Ramos (cell line): Measurements from ENCODE around the gene RRM2.

Experiments used
- in situ Hi-C: fragments of 300-500 bp; cut with MboI; formaldehyde crosslinking; loops from one replicate; pipeline ENCODE4 v1.14.3; 2022; ENCODE audit warnings: low sequenced_read_pairs; ENCODE audit not compliant: unreplicated experiment

The RRM2 gene

GRCh38 chr2:10122500-10123280, at the start of gene RRM2:
Gene RRM2 (plus strand): TSS chr2:10122739. CDS start chr2:10122799, 60 bp downstream.
- in situ Hi-C loops, result no loop called here

- in situ Hi-C loops, result loop anchor here (5.0 kb wide), 1 partner anchor 359 kb away; no protein-coding TSS in a partner anchor
Measured at GRCh38 chr2:10073706-10074105, 48.8 kb upstream of the RRM2 start.

DNA sequence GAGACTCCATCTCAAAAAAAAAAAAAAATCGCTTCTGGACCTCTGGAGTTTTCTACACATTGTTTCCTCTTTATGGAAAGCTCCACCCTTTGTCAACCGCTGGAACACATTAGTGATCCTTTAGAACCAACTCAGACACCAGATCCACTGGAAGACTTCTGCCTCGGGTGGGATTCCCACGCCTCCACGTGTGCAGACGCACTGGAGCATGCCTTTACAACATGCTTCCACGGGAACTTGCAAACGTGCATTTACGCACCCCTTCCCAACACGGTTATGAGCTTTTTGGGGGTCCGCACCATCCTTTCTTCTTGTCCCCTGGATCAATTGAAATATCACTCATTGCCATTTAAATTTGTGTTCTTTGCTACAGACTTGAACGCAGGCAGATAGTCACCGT, 47.4 kb upstream of the RRM2 start:
- in situ Hi-C loops, result no loop called here

DNA sequence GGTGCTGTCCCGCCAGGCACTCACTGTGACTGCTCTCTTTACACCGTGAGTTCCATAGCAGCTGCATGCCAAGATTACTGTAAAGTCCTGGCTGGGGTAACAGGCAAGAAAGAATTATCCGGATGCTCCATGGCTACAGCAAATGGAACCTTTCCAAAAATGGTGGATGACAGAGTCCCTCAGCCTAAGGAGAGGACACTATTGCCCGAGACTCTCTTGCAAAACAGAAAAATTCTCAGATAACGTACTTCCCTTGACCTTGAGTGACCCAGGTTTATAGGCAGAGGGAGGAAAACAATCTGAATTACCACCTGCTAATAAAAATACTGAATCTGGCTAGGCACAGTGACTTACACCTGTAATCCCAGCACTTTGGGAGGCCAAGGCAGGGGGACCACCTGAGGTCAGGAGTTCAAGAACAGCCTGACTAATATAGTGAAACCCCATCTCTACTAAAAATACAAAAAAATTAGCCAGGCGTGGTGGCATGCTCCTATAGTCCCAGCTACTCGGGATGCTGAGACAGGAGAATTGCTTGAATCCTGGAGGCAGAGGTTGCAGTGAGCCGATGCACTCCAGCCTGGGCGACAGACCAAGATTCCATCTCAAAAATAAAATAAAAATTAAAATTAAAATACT, 46.8 kb upstream of the RRM2 start:
- in situ Hi-C loops, result no loop called here

DNA sequence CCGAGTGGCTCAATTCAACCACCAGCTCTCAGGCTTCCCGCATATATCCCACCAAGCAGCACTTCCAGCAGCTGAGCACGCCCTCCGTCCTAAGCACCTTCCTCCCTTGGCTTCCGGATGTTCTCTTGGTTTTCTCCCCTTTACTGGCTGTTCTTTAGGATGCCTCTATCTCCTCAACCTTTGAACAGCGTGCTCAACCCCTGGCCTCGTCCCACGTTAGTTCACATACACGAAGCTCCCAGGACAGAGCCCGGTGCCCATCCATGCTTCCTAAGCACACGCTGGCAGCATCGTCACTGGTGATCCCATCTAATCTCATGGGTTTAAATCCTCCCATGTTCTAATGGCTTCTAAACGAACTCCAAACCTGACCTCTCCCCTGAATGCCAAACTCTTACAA, 46.0 kb upstream of the RRM2 start:
- in situ Hi-C loops, result no loop called here

- in situ Hi-C loops, result no loop called here
Measured at GRCh38 chr2:10076988-10077527, 45.5 kb upstream of the RRM2 start.

DNA sequence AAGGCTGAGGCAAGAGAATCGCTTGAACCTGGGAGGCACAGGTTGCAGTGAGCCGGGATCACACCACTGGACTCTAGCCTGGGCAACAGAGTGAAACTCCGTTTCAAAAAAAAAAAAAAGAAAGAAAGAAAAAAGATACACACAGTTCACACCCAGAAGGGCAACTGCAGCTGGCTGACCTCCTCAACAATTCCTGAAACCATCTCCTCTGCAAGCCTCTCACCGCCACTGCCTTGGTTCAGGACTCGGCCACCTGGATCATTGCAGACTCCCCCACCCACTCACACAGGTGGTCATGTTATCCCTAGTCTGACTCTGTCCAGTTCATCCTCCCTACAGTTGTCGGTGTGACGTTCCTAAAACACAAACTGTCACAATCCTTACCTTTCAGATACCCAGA, 44.5 kb upstream of the RRM2 start:
- in situ Hi-C loops, result no loop called here

DNA sequence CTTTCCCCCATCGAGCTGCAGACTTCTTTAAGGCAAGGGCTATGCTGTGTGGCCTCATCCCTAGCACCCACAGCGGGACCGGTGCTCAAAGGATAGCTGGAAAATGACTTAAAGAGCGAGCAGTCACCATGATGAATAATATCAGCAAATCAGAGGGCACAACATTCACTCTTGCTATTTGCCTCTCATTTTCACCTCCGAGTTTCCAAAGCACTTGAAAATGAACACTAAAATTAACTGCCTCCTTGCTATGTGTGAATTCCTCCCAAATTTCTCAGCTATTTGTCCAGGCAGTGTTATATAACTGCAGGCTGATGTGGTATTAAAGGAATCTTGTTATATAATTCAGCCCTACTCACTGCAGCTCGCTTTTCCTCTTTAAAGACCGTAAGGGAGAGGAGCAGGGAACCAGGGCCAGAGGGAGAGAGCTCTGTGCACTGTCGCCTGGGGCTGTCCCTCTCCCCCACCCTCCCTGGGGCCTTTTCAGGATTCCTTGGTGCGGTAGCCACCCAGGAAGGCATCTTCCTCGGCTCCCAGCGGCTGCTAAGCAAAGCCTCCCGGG, 43.8 kb upstream of the RRM2 start:
- in situ Hi-C loops, result no loop called here

DNA sequence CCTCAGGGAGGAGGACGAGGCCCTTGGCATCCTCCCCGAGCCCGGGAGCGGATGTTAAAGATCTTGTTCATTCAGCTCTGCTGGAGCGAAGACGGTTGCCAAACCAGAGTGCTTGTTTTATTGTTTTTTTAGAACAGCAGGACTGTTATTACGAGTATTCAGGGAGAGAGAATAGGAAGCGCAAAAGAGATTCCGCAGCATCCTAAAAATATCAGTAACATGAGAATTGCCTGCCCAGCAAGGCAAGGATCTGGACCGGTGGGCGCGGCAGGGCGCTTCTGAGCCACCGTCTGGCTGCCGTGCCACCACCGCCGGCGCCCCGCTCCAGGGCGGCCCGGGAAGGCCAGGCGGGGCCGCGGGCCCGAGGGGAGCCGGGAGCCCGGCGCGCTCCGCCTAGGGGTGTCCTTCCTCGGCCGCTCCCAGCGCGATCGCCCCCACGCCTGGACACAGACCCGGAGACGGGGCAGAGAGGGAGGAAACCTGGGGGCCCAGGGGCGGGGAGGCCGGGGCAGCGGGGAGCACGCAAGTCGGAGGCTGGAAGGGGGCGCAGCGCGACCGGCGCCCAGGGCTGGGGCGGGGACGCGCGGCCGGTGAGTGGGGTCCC, 43.2 kb upstream of the RRM2 start:
- in situ Hi-C loops, result no loop called here

DNA sequence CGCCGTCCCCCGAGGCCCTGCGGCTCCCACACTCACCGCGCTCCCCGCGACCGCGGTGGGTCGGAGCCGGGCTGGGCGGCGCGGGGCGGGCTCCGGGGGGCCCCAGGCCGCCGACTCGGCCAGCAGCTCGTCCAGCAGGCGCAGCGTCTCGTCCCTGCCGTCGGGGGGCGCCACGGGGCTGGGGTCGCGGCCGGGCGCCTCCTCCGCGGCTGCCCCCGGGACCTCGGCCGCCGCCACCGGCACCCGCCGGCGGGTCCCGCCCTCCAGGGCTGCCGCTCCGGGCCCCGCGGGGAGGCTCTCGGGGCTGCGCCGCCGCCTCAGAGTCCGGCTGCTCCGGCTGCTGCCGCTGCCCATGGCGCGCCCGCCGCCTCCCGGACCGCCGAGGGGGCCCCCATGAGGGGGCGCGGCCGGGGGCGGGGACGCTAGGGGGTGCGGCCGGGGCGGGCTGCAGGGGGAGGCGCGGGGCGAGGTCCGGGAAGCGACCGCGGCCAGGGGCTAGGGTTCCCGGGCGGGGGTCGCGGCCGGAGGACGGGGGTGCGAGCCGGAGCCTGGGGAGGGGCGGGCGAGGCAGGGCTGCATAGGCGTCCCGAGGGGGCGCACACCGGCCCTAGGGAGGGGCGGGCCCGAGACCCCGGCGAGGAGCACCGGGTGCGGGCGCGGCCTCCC, 42.5 kb upstream of the RRM2 start, which contains the start of gene CYS1:
Gene CYS1 (minus strand): TSS at position 542 of the 666 bp plus-strand sequence. CDS start 188 bp downstream, at position 354.
- in situ Hi-C loops, result no loop called here

DNA sequence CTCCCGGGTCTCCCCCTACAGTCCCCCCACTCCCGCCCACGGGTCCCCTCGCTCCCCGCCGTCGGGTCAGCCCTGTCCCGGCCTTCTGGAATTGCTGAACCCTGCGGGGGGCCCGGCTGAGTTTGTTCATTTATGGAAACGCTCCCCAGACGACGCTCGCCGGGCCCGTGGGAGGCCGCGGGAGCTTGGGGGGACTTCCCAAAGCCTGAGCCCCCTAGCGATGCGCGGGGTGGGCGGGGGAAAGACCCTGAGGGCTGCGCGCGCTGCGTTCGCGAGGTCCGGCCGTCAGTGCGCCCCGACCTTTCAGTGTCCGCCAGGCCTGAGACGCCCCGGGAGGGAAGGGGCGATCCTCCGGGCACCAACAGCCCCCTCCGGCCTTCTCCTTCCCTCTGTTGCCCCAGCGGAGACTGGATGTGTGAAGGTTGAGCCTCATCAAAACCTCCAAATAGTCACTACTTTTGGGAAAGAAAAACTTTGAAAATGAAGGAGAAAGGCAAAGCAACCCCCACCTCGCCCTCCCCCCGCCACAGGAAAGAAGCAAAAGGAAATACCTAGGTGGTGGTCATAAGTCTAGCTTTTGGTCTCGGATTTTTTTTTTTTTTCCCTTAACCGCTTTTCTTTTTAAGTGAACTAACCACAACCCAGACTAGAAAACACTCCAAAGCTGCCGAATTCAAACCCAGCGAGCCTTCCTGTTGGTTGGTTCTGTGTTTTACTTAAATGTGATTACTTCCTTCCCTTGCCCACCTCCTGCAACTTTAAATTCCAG, 41.8 kb upstream of the RRM2 start:
- in situ Hi-C loops, result no loop called here

GRCh38 chr2:10083046-10083445, 39.5 kb upstream of the RRM2 start:
- in situ Hi-C loops, result no loop called here

DNA sequence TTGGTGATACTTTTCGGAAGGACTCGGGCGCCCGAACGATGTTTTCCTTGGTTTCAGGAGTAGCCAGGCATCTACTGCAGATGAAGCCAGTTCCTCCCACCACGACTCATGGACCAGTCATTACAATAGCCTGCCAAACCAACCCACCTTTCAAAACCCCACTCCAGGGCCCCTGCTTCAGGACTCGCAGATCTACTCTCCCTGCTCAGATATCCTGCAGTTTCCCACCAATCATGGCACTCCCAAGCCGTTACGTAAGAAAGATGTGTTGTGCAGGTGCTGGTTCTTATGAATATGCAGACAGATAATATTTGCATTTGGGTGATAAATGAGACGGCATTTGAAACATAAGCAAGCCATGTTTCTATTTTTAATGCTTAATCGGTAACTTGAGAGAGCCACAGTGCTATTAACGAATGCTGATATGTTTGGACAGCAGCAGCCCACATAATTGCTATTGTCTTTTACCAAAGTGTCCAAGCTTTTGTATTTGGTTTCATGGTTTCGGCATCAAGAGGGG, 38.8 kb upstream of the RRM2 start:
- in situ Hi-C loops, result no loop called here

DNA sequence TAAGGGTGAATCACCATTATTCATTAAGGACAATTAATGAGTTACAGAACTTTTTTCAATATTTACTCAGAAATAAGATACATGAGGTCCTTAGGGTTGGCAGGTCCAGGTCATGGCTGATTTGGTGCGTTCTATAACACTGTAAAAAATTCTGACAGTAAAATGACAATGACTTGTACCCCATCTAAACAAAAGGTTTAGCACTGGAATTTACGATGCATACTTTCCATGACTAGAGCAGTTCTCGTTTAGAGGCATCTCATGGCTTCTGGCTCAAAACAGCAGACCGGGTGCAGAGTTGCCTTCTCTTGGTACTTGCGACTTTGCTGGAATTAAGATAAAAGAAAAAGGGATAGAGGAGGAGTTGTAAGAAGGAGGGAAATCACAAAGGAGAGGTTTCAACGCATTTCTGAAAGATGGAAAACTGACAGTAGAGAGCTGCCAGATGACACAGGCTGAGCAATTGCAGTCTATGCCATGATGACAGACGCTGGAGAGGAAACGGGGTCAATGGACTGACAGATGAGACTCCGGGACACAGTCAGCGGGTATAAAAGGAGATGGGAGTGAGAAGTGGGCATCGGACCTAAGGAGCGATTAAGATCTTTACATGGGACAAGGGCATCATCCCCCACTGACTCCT, 38.2 kb upstream of the RRM2 start:
- in situ Hi-C loops, result no loop called here

DNA sequence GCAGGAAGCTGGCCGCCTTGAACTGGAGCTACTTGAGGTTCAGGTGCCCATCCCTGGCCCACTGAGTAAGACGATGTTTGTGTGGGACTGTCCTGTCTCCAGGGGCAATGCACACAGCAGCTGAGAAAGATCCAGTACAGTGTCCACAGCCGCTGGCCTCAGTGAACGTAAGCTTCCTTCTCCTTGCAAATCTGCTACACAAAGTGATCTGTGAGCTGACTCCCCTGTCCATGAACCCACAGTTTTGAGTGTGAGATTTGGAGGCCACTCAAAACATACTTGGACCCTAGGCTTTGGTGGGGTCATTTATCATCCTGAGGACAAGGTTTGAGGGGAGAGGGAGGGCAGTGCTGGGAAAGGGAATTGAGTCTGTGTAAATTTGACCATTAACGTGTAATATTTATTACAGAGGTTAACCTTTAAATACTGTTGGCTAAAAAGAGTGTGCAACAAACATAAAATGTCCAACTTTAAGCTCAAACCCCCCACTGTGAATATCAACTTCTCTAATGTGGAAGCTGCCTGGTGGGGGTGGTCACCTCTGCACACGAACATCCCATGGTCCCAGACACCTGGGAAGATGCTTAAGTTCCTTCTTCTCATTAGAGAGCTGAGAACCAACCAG, 37.4 kb upstream of the RRM2 start:
- in situ Hi-C loops, result no loop called here

DNA sequence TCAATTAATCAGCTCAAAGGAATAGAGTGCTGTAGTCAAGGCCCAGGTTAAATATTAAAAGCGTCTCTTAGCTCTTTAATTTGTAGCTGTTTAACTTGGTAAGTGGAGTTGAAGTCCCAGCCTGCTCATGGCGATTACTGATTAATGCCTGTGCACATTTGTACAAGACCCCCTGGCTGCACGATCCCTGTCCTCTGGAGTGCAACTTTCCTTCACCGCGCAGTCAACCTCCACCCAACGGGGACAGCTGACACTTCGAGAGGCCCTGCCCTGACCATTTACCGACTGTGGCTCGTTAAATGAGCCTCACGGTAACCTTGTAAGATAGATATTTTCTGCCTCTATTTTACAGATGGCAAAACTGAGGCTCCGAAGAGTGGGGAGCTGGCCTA, 36.9 kb upstream of the RRM2 start:
- in situ Hi-C loops, result no loop called here

- in situ Hi-C loops, result no loop called here
Measured at GRCh38 chr2:10086950-10087349, 35.6 kb upstream of the RRM2 start.

DNA sequence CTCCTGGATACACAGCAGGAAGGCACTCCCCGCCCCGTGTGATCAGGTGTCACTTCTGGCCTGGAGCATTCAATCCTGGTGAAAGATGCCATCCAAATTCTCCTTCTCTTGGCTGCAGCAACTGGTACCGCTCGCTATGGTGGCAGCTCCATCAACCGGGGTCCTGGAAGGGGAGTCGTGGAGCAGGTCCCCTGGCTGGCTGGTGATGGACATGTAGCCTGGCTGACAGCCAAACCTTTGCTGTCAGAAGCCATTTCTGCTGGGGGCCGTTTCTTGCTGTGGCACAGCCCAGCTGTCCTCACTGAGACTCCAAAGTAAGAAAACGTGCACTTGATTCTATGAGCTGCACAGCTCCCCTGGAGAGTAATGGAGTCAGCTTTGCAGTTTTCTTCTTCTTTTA, 35.2 kb upstream of the RRM2 start:
- in situ Hi-C loops, result no loop called here
